Gastroesophageal sphincter (tissue), 4 donors: ENCODE data around the gene RAD51B. TPM values are rescaled to one million over a fixed set of nuclear protein-coding genes. Genes with fewer than 3 reads are reported as not detected.
A peak's percentile ranks its signal among the peaks of the same experiment; 100 is the strongest.

Experiments used
- ATAC-seq: fragments of 150-250 bp; one replicate; pipeline ENCODE4 v1.9.1; 2016; ENCODE audit warnings: mild to moderate bottlenecking, moderate library complexity
- H3K27ac ChIP-seq, 4 donors: fragments of 200-600 bp; sonication (generic) in 3 of 4; 1 replicate in 3 of 4; 2 replicates in 1 of 4; pipeline ENCODE4 v1.5.1; 2016 to 2019
- H3K27me3 ChIP-seq: fragments of 200-600 bp; sonication (generic); one replicate; pipeline ENCODE4 v1.5.1; 2019
- H3K36me3 ChIP-seq, 2 donors: fragments of 200-600 bp; sonication (generic); one replicate each; pipeline ENCODE4 v1.5.1; 2019; ENCODE audit warnings: control low read depth in 1 of 2
- H3K4me1 ChIP-seq, 3 donors: fragments of 200-600 bp; sonication (generic); 1 replicate in 2 of 3; 2 replicates in 1 of 3; pipeline ENCODE4 v1.5.1; 2016 to 2019; ENCODE audit warnings: control low read depth in 2 of 3
- H3K4me3 ChIP-seq, 2 donors: fragments of 200-600 bp; sonication (generic); one replicate each; pipeline ENCODE4 v1.5.1; 2019; ENCODE audit warnings: mild to moderate bottlenecking in 1 of 2, moderate library complexity in 1 of 2
- H3K9me3 ChIP-seq, 3 donors: fragments of 200-600 bp; sonication (generic); one replicate each; pipeline ENCODE4 v1.5.1; 2017 to 2019; ENCODE audit warnings: control low read depth in 2 of 3
- CTCF ChIP-seq, 4 experiments: fragments of 200-600 bp in 2 of 4; fragments of 450-650 bp in 2 of 4; sonication (generic) in 1 of 4; IDR thresholded peaks; one replicate each; pipeline ENCODE4 v1.5.1; 2017 to 2019; ENCODE audit warnings: antibody characterized with exemption in 4 of 4, mild to moderate bottlenecking in 2 of 4, moderate library complexity in 2 of 4
- EP300 ChIP-seq: sonication (generic); formaldehyde crosslinking; IDR thresholded peaks from one replicate; pipeline ENCODE4 v1.6.1; 2017; ENCODE audit warnings: antibody characterized with exemption, mild to moderate bottlenecking
- POLR2A ChIP-seq, 2 donors: fragments of 450-650 bp; IDR thresholded peaks; one replicate each; pipeline ENCODE4 v1.6.1; 2017; ENCODE audit warnings: antibody characterized with exemption in 2 of 2, mild to moderate bottlenecking in 2 of 2, moderate library complexity in 1 of 2
- POLR2AphosphoS5 ChIP-seq: sonication (generic); formaldehyde crosslinking; IDR thresholded peaks from one replicate; pipeline ENCODE4 v1.6.1; 2017; ENCODE audit warnings: antibody characterized with exemption
- WGBS, 2 donors: methylation state at CpG; one replicate each; pipeline ENCODE4 v1.1.5; 2018; ENCODE audit warnings: low coverage in 1 of 2; 5-methylcytosine and 5-hydroxymethylcytosine counted together
- total RNA-seq, 4 donors: library from RNA; depleted of rRNA; stranded (reverse); fragments of >200 nt; gene quantifications; one replicate each; pipeline ENCODE4 v1.1.0, GENCODE V29; 2016

RAD51B gene
- total RNA-seq, 4 donors from 2014 or later: 5.1 to 7.0 (median 6.0) TPM

- ATAC-seq: no peak
- H3K27me3 ChIP-seq: no peaks in the 10 kb centered on the region
These were observed 16.0 kb downstream of the RAD51B start for GRCh38 chr14:67835596-67835995.

GRCh38 chr14:67837011-67837624 is 17.5 kb downstream of the RAD51B start:
- no peak for ATAC-seq
- Histone ChIP-seq H3K4me3 (no peak overlapping the region), H3K4me1 (peaks cover 0 to 4% (median 0%) of the 10 kb centered on the region in 3 donors), H3K36me3 (no peaks in the 10 kb centered on the region), H3K27ac (no peak overlapping the region), H3K27me3 (no peaks in the 10 kb centered on the region), H3K9me3 (no peaks in the 10 kb centered on the region)
- no peak for TF ChIP-seq POLR2AphosphoS5
- TF ChIP-seq CTCF (IDR thresholded peaks at IDR 0.05): peak; percentile 31 to 74 (median 63)
- TF ChIP-seq EP300: no peak
- TF ChIP-seq POLR2A (IDR thresholded peaks at IDR 0.05): no peak
- 18 to 19% methylated on average over 2 of the region's 2 CpGs for WGBS, 2 donors

More at GRCh38 chr14:67835596-67835995, 16.0 kb downstream of the RAD51B start:
- no peak overlapping the region for H3K4me3 ChIP-seq
- TF ChIP-seq POLR2A (IDR thresholded peaks at IDR 0.05) (no peak), CTCF (IDR thresholded peaks at IDR 0.05) (no peak), EP300 (no peak)
- H3K36me3 ChIP-seq: no peaks in the 10 kb centered on the region
- H3K9me3 ChIP-seq: no peaks in the 10 kb centered on the region
- peaks cover 0 to 4% (median 0%) of the 10 kb centered on the region in 3 donors for H3K4me1 ChIP-seq
- no peak overlapping the region for H3K27ac ChIP-seq

- TF ChIP-seq POLR2A (IDR thresholded peaks at IDR 0.05) (no peak), CTCF (IDR thresholded peaks at IDR 0.05) (no peak), POLR2AphosphoS5 (no peak), EP300 (no peak)
- no peak for ATAC-seq
- 100% methylated on average over 2 of the region's 17 CpGs; no CpG with 5 or more reads in 1 of the 2 donors for WGBS, 2 donors
These were observed 26.5 kb downstream of the RAD51B start for GRCh38 chr14:67846029-67846610.

GRCh38 chr14:67850066-67850830 is 30.7 kb downstream of the RAD51B start:
- H3K27me3 ChIP-seq: no peaks in the 10 kb centered on the region
- no peak for ATAC-seq
- H3K4me1 ChIP-seq: no peaks in the 10 kb centered on the region
- TF ChIP-seq POLR2A (IDR thresholded peaks at IDR 0.05) (no peak), CTCF (IDR thresholded peaks at IDR 0.05) (no peak), EP300 (no peak), POLR2AphosphoS5 (no peak)
- no peak overlapping the region for H3K4me3 ChIP-seq
- 87 to 95% methylated on average over 5 to 7 of the region's 9 CpGs for WGBS, 2 donors
- no peak overlapping the region for H3K27ac ChIP-seq
- H3K36me3 ChIP-seq: no peaks in the 10 kb centered on the region
- H3K9me3 ChIP-seq: no peaks in the 10 kb centered on the region

More at GRCh38 chr14:67846029-67846610, 26.5 kb downstream of the RAD51B start:
- Histone ChIP-seq H3K36me3 (no peaks in the 10 kb centered on the region), H3K4me1 (no peaks in the 10 kb centered on the region), H3K4me3 (no peak overlapping the region), H3K27ac (no peak overlapping the region), H3K9me3 (no peaks in the 10 kb centered on the region), H3K27me3 (no peaks in the 10 kb centered on the region)
